ENCODE results near the gene PPP2R2C.

DNA sequence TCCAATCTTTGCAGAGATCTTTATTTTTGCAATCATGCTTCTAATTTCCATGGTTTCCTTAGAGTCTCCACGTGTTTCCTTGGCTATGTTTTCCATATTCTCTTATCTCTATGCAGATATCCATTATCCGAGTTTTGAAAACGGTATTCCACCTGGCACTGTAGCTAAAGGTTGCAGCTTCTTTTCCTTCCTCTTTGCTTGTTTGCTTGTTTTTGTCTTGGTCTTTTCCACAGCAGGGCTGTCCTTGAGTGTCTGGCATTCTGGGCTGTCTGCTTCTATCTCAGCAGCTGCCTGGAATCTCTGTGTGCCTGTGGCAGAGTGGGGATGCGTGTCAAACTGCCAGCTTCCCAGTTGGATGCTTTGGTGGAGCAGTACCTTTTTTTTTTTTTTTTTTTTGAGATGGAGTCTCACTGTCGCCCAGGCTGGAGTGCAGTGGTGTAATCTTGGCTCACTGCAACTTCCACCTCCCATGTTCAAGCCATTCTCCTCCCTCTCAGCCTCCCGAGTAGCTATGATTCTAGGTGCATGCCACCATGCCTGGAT lies 155.9 kb downstream of the PPP2R2C start:
- TF ChIP-seq, protein P1, sequence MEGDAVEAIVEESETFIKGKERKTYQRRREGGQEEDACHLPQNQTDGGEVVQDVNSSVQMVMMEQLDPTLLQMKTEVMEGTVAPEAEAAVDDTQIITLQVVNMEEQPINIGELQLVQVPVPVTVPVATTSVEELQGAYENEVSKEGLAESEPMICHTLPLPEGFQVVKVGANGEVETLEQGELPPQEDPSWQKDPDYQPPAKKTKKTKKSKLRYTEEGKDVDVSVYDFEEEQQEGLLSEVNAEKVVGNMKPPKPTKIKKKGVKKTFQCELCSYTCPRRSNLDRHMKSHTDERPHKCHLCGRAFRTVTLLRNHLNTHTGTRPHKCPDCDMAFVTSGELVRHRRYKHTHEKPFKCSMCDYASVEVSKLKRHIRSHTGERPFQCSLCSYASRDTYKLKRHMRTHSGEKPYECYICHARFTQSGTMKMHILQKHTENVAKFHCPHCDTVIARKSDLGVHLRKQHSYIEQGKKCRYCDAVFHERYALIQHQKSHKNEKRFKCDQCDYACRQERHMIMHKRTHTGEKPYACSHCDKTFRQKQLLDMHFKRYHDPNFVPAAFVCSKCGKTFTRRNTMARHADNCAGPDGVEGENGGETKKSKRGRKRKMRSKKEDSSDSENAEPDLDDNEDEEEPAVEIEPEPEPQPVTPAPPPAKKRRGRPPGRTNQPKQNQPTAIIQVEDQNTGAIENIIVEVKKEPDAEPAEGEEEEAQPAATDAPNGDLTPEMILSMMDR (optimal IDR thresholded peaks at IDR 0.05 in 1 of 3, IDR thresholded peaks at IDR 0.05 in 1 of 3, conservative IDR thresholded peaks at IDR 0.05 in 1 of 3; ENCODE audit: extremely low read depth in 1 of 3, insufficient read depth in 2 of 3, low read length in 3 of 3) = no peak
- no peak for TF ChIP-seq EZH2 (IDR thresholded peaks at IDR 0.05; ENCODE audit: low read length)
